Measurements from ENCODE around the gene VPS37C.
A peak's percentile ranks its signal among the peaks of the same experiment; 100 is the strongest.
"Not testable (repeated sequence)": the region's sequence is repeated elsewhere in the genome, so short reads cannot be mapped to it uniquely, and the experiment has no call there.

The VPS37C gene

DNA sequence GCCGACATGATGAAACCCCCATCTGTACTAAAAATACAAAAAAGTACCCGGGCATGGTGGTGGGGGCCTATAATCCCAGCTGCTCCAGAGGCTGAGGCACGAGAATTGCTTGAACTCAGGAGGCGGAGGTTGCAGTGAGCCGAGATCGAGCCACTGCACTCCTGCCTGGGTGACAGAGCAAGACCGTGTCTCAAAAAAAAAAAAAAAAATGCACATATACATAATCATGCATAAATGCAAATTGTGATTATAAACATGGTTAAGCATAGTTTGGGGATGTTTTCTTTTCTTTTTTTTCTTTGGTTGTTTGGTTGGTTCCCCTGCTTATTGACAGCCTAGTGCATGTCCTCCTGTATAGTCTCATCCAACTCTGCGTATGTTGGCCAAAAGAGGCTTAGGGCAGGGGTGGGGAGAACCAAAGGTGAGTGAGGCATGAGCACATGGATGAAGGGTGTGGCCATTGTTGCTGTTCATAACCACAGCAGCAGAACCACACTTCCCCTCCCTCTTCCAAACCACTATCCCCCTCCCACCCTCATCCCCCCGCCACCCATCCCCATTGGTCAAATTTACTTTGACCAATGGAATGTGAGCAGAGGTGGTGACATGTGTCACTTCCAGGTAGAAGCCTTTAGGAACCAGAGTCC, 6.9 kb upstream of the VPS37C start:
- DNase-seq, result no peak
- Mint-ChIP-seq H3K36me3 (peaks cover 11 to 16% of the 10 kb centered on the region in 2 donors), H3K27ac (peak overlapping the region; percentile 81), H3K4me3 (no peak overlapping the region), H3K9me3 (peaks cover 12 to 14% of the 10 kb centered on the region in 2 donors), H3K27me3 (no peaks in the 10 kb centered on the region), H3K4me1 (peaks cover 36 to 55% of the 10 kb centered on the region in 2 donors)
- ATAC-seq (replicated peaks), result no peak

DNA sequence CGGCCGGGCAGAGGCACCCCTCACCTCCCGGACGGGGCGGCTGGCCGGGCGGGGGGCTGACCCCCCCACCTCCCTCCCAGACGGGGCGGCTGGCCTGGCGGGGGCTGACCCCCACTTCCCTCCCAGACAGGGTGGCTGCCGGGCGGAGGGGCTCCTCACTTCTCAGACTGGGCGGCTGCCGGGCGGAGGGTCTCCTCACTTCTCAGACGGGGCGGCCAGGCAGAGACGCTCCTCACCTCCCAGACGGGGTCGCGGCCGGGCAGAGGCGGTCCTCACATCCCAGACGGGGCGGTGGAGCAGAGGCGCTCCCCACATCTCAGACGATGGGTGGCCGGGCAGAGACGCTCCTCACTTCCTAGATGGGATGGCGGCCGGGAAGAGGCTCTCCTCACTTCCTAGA, 5.1 kb upstream of the VPS37C start:
- H3K9me3 Mint-ChIP-seq, result peaks cover 7 to 12% of the 10 kb centered on the region in 2 donors
- not testable (repeated sequence) for DNase-seq; H3K27ac Mint-ChIP-seq; ATAC-seq (replicated peaks); H3K27me3 Mint-ChIP-seq; H3K4me3 Mint-ChIP-seq
- peaks cover 36 to 58% of the 10 kb centered on the region in 2 donors for H3K4me1 Mint-ChIP-seq
- peaks cover 11 to 12% of the 10 kb centered on the region in 2 donors for H3K36me3 Mint-ChIP-seq

DNA sequence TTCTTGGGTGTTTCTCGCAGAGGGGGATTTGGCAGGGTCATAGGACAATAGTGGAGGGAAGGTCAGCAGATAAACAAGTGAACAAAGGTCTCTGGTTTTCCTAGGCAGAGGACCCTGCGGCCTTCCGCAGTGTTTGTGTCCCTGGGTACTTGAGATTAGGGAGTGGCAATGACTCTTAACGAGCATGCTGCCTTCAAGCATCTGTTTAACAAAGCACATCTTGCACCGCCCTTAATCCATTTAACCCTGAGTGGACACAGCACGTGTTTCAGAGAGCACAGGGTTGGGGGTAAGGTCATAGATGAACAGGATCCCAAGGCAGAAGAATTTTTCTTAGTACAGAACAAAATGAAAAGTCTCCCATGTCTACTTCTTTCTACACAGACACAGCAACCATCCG, 4.6 kb upstream of the VPS37C start:
- peaks cover 11 to 12% of the 10 kb centered on the region in 2 donors for H3K36me3 Mint-ChIP-seq
- ATAC-seq (replicated peaks); H3K27me3 Mint-ChIP-seq; DNase-seq; H3K4me3 Mint-ChIP-seq: not testable (repeated sequence)
- H3K9me3 Mint-ChIP-seq, result peaks cover 7 to 12% of the 10 kb centered on the region in 2 donors
- H3K27ac Mint-ChIP-seq, result peak overlapping the region; percentile 62
- peaks cover 37 to 56% of the 10 kb centered on the region in 2 donors for H3K4me1 Mint-ChIP-seq

DNA sequence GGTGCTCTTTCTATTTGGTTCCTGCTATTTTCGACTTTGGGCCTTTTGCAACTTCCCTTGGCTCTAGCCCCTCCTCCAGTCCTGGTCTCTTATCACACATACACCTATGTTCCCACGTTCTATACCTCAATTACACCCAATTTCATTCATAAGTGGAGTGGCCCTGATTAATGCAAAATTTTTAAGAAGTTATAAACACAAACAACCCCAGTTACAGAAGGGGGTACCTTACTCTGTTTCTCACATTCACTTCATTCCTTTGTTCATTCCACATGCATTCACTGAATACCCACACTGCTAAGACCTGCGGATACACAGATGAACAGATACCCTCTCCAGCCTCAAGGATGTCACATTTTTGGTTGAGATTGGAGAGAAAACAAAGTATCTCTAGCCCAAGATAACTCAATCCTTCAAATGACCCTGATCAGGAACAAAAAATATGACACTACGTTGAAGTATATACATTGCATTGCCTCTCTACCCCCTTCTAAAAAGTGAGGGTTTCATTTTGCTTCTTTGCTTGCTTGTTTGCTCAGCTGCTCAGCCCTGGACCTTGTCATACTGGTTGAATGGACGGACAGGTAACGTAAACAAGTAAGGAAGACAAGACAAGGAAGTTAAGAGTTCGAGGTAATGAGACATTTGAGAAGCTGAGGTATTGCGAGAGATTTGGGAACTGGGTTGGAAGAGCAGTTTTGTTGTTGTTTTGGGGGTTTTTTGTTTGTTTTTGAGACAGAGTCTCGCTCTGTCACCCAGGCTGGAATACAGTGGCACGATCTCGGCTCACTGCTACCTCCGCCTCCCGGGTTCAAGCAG, 3.6 kb upstream of the VPS37C start:
- no peak for DNase-seq
- Mint-ChIP-seq H3K4me1 (peaks cover 43 to 66% of the 10 kb centered on the region in 2 donors), H3K4me3 (peak overlapping the region; percentile 69 to 72), H3K27me3 (no peaks in the 10 kb centered on the region), H3K36me3 (peaks cover 11 to 12% of the 10 kb centered on the region in 2 donors), H3K27ac (peak overlapping the region; percentile 95), H3K9me3 (peaks cover 7 to 12% of the 10 kb centered on the region in 2 donors)
- no peak for ATAC-seq (replicated peaks)

DNA sequence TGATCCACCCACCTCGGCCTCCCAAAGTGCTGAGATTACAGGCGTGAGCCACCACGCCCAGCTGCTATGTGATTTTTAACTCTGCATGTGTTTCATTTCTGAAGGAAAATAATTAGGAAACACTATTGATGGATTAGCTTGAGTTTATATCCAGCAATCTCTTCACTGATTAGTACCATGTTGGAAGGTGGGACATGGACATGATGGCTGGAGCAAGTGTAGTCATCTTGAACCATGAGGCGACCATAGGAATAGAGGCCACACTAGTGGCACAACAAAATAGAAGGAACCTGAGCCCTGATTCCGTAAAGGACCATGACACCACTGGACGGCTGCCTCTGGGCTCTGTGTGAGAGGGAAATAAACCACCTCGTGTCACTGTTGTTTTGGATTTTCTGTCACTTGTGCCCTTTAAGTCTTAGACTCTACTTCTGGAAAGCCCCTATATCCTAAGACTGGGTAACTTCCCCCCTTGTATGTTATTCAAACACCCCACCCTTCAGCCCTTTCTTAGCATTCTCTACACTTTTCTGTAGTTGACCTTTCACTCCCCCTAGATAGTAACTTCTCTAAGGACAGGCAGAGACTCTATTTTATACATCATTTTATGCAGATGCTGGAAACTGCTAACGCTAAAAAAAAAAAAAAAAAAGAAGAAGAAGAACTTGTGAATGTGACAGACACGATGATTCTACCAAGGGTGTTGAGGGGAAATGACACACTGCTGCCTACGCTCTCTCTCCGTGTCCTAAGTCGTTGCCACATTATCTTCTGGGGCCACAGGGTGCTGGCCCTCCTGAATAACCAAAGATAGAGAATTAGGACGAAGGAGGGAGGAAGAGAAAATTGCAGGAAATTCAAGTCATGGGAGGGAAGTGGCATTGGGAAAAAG, 2.7 kb upstream of the VPS37C start:
- DNase-seq (peak; percentile 32), ATAC-seq (replicated peaks) (peak; percentile 48 to 55)

DNA sequence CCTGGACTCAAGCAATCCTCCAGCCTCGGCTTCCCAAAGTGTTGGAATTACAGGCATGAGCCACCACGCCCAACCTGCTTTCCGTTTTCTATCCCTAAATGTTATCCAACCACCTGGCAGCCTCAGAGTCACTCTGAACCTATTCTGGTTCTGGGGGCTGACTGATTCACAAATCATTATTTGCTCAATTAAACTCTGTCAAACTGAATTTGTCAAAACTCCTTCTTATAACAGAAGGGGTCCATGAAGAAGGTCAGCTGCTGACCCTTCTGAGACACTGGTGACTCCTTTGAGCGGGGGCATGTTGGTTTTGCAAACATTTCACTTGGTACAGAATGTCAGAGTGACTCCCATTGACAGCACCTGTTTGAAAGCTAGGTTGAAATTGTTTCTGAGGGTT, 1.8 kb upstream of the VPS37C start:
- H3K27me3 Mint-ChIP-seq, result no peaks in the 10 kb centered on the region
- H3K36me3 Mint-ChIP-seq, result peaks cover 11 to 13% of the 10 kb centered on the region in 2 donors
- H3K27ac Mint-ChIP-seq, result peak overlapping the region; percentile 59
- peaks cover 50 to 78% of the 10 kb centered on the region in 2 donors for H3K4me1 Mint-ChIP-seq
- DNase-seq (no peak), ATAC-seq (replicated peaks) (no peak)
- peak overlapping the region in 1 of 2 donors; percentile 46 for H3K4me3 Mint-ChIP-seq
- peaks cover 7 to 12% of the 10 kb centered on the region in 2 donors for H3K9me3 Mint-ChIP-seq

More for the DNA sequence above, 2.7 kb upstream of the VPS37C start:
- Mint-ChIP-seq H3K4me1 (peaks cover 46 to 71% of the 10 kb centered on the region in 2 donors), H3K27me3 (no peaks in the 10 kb centered on the region), H3K27ac (peak overlapping the region; percentile 95), H3K36me3 (peaks cover 11 to 12% of the 10 kb centered on the region in 2 donors), H3K9me3 (peaks cover 7 to 12% of the 10 kb centered on the region in 2 donors), H3K4me3 (peak overlapping the region; percentile 69 to 72)

DNA sequence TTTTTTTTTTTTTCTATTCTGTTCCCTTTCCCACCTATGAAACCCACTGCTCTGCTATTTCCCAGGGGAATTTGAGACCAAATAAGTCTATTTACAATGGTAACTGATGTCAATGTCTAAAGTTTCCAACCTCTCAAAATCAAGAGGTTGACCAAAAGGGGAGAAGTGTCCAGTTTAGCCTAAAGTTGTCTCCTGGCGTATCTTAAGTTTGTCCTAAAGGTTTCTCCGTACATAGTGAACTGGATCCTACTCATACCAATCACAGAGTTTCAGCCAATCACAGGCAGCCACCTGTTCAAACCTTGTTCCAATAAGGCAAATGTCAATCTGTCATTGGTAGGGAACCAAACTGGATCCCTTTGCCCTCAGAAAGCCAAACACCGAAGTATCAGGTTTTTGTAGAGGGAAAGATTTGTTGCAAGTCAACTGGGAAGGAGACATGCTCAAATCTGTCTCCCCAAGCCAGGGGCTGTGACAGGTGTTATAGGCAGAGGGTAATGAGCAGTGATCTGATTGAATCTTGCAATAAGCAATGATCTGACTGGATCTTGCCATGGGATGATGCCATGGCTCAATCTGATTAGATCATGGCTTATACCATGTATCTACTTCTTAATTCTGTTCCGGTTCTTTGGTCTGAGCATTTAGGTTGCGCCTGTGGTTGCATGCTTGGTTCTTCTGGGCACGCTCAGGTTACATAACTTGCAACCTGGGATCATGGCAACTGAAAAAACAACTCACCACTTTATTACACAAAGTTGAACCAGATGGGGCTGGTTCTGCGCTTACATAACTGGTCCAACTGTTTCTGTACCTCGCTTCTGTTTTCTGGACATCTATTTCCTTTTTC, 1.1 kb upstream of the VPS37C start:
- H3K36me3 Mint-ChIP-seq, result peaks cover 11 to 20% of the 10 kb centered on the region in 2 donors
- H3K4me1 Mint-ChIP-seq, result peaks cover 50 to 77% of the 10 kb centered on the region in 2 donors
- H3K4me3 Mint-ChIP-seq, result peak overlapping the region; percentile 91 to 93
- ATAC-seq (replicated peaks) (no peak), DNase-seq (no peak)
- peak overlapping the region; percentile 95 for H3K27ac Mint-ChIP-seq
- peaks cover 7 to 10% of the 10 kb centered on the region in 2 donors for H3K9me3 Mint-ChIP-seq
- no peaks in the 10 kb centered on the region for H3K27me3 Mint-ChIP-seq

DNA sequence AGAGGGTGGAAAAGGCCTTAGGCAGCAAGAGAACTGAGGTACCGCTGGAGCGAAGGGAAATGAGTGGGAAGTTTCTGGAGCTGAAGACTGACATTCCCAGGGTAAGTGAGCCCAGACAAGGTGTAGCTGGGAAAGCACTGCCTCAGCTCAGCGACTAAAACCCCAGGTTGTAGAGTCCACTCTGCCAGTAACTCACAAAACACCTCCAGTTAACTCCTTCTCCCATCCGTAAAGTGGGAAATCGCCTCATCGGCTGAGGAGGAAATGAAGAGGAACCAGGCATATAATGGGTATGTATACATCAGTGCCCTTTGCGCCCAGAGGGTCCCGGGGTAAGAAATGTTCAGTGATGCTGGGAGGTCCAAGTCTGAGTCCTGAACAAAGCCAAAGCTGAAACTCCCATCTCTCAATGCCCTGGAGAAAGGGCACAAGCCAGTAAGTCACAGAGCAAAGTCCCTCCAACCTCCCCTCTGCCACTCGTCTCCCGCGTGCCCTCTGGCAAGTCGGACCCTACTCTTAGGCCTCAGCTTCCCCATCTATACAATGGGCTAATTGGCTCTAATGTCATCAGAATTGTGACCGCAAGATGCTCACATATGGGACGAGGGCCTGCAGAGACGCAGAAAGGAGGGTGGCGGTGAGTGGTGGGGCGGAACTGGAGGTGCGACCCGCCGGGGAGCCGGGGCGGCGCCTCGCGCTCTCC, 588 bp downstream of the VPS37C start:
- Mint-ChIP-seq H3K36me3 (peaks cover 14 to 34% of the 10 kb centered on the region in 2 donors), H3K9me3 (peaks cover 10 to 14% of the 10 kb centered on the region in 2 donors), H3K27ac (peak overlapping the region; percentile 92), H3K27me3 (no peaks in the 10 kb centered on the region), H3K4me3 (peak overlapping the region; percentile 87 to 89), H3K4me1 (peaks cover 53 to 74% of the 10 kb centered on the region in 2 donors)
- DNase-seq (no peak), ATAC-seq (replicated peaks) (no peak)

DNA sequence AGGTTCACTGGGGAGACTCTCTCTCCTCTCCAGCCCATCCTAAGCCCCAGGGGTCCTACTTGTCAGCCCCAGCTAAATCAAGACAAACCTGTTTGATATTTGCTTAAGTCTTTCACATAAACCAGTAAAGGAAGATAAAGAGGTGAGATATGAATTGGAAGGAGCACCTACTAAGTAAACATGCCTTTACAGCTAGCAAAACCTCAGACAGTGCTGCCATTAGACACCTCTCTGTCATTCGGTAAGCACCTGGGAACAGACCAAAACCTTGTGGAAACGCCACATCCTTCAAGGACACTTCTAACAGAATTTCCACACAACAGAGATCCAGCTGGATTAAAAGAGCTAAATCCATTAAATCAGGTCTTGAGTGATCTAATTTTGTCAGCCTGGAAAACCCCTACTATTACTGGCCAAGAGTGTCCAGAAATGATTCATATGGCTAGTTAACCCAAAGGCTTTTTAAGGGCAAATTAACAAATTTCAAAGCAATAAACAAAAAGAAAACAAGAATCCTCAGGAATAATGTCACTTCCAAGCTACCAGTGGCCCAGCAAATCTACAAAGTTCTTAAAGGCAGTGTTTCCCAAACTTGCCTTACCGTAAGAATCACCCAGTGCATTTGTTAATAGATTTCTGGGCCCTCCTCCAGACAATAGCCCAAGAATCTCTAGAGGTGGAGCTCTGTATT, 2.4 kb downstream of the VPS37C start:
- DNase-seq, result no peak
- ATAC-seq (replicated peaks), result no peak
- H3K4me1 Mint-ChIP-seq, result peaks cover 38 to 56% of the 10 kb centered on the region in 2 donors
- peak overlapping the region; percentile 80 for H3K27ac Mint-ChIP-seq
- H3K4me3 Mint-ChIP-seq, result no peak overlapping the region
- peaks cover 15 to 20% of the 10 kb centered on the region in 2 donors for H3K9me3 Mint-ChIP-seq
- no peaks in the 10 kb centered on the region for H3K27me3 Mint-ChIP-seq
- H3K36me3 Mint-ChIP-seq, result peaks cover 22 to 41% of the 10 kb centered on the region in 2 donors

DNA sequence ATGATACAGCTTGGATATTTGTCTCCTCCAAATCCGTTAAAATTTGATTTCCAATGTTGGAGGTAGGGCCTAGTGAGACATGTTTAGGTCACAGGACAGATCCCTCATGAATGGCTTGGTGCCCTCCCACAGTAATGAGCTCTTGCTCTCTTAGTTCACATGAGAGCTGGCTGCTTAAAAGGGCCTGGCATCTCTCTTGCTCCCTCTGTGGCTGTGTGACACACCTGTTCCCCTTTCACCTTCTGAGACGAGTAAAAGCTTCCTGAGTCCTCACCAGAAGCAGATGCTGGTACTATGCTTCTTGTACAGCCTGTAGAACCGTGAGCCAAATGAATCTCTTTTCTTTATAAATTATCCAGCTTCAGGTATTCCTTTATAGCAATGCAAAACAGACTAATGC, 3.5 kb downstream of the VPS37C start:
- Mint-ChIP-seq H3K36me3 (peaks cover 23 to 40% of the 10 kb centered on the region in 2 donors), H3K9me3 (peaks cover 12 to 18% of the 10 kb centered on the region in 2 donors), H3K4me3 (no peak overlapping the region), H3K27me3 (no peaks in the 10 kb centered on the region), H3K27ac (peak overlapping the region; percentile 52), H3K4me1 (peaks cover 33 to 49% of the 10 kb centered on the region in 2 donors)
- no peak for DNase-seq
- no peak for ATAC-seq (replicated peaks)

DNA sequence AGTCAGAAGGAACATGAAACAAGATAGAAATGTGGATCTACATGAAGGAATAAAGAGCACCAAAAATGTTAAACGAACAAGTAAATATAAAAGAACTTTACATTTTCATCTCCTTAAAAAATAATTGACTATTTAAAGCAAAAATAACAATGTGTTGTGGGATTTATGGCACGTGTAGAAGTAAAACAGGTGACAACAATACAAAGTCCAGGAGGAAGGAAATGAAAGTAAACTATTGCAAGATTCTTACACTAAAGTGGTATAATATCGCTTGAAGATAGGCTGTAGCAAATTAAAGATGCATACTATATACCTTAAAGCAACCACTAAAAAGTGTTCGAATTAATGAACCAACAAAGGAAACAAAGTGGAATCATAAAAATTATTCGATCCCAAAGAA, 5.5 kb downstream of the VPS37C start:
- peaks cover 23 to 42% of the 10 kb centered on the region in 2 donors for H3K36me3 Mint-ChIP-seq
- H3K4me3 Mint-ChIP-seq, result no peak overlapping the region
- no peaks in the 10 kb centered on the region for H3K27me3 Mint-ChIP-seq
- peaks cover 12 to 18% of the 10 kb centered on the region in 2 donors for H3K9me3 Mint-ChIP-seq
- ATAC-seq (replicated peaks) (no peak), DNase-seq (no peak)
- no peak overlapping the region for H3K27ac Mint-ChIP-seq
- H3K4me1 Mint-ChIP-seq, result peaks cover 22 to 39% of the 10 kb centered on the region in 2 donors

DNA sequence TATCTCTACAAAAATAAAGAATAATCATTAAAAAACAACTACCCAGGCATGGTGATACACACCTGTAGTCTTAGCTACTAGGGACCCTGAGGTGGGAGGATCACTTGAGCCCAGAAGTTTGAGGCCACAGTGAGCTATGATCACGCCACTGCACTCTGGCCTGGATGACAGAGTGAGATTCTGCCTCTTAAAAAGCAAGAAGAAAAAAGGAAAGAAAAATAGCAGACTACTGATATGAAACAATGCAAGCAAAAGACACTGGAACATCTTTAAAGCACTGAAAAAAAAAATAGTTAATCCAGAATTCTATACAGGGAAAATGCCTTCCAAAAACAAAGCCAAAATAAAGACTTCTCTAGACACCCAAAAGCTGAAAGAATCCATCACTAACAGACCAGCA, 5.9 kb downstream of the VPS37C start:
- DNase-seq (no peak), ATAC-seq (replicated peaks) (no peak)
- Mint-ChIP-seq H3K27me3 (no peaks in the 10 kb centered on the region), H3K27ac (no peak overlapping the region), H3K4me1 (peaks cover 19 to 35% of the 10 kb centered on the region in 2 donors), H3K4me3 (no peak overlapping the region), H3K9me3 (peaks cover 12 to 18% of the 10 kb centered on the region in 2 donors), H3K36me3 (peaks cover 23 to 42% of the 10 kb centered on the region in 2 donors)
